ENCODE measurements around the gene NUP58.

Gene NUP58

DNA sequence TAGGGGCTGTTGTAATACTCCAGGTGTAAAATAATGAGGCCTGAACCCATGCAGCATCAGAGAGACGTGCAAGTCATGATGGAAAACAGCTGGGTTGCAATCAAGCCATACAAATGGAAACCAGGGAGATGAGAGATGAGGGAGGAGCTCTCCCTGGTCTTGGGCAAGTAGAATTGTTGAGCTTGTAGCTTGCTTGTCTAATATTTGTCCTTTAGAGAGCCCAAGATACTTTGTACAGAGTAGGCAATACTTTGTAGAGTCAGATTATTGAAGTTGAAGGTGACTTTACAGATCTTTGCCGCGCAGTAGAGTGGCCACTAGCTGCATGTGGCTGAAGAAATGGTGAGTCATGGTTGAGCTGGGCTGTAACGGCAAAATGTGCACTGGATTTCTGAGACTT, 78.7 kb downstream of the NUP58 start:
- DNase-seq (ENCODE audit: low read depth), result no peak
- no peak overlapping the region for H3K4me3 ChIP-seq (ENCODE audit: control insufficient read depth, low read depth, low read length)
- no peak for TF ChIP-seq CTCF (IDR thresholded peaks at IDR 0.05; ENCODE audit: control insufficient read depth, insufficient read depth, low read depth, low read length, missing control alignments)

DNA sequence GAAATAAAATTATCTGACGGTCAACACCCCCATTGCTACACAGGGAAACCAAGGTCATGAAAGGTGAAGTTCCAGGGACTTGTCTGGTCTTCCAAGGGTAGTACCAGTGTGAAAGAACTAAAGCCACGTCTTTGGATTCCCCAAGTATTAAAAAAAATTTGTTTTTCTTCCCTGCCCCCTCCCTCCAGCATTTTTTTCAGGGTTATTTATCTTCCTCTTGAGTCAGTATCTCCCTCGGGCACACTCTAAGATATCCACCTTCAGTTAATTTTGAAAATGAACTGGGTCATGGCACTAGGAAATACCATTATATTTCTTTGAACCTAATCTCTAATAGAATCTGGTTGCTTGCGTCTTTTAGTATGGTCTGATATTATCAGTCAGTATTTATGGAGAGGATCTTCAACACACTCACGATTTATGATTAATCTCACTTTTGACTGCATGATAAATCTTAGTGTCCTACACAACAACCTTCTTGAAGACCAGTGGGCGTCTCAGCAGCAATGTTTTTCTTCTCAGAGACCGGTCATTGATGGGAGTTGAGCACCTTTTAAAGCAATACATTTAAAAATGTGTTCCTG, 79.4 kb downstream of the NUP58 start:
- DNase-seq (ENCODE audit: low read depth), result no peak
- H3K4me3 ChIP-seq (ENCODE audit: control insufficient read depth, low read depth, low read length), result no peak overlapping the region
- no peak for TF ChIP-seq CTCF (IDR thresholded peaks at IDR 0.05; ENCODE audit: control insufficient read depth, insufficient read depth, low read depth, low read length, missing control alignments)

GRCh38 chr13:25384758-25385410, 83.5 kb downstream of the NUP58 start:
- no peak overlapping the region for H3K4me3 ChIP-seq (ENCODE audit: control insufficient read depth, low read depth, low read length)
- no peak for TF ChIP-seq CTCF (IDR thresholded peaks at IDR 0.05; ENCODE audit: control insufficient read depth, insufficient read depth, low read depth, low read length, missing control alignments)
- DNase-seq (ENCODE audit: low read depth), result no peak

- no peak overlapping the region for H3K4me3 ChIP-seq (ENCODE audit: control insufficient read depth, low read depth, low read length)
- no peak for DNase-seq (ENCODE audit: low read depth)
- no peak for TF ChIP-seq CTCF (IDR thresholded peaks at IDR 0.05; ENCODE audit: control insufficient read depth, insufficient read depth, low read depth, low read length, missing control alignments)
Measured at GRCh38 chr13:25391932-25392331, 90.5 kb downstream of the NUP58 start.
